GM19463 (cell line): ENCODE results near the gene BECN2.
"Not testable (repeated sequence)": the region's sequence is repeated elsewhere in the genome, so short reads cannot be mapped to it uniquely, and the experiment has no call there.

Experiments used
- ATAC-seq: cut with Tn5 transposase; IDR thresholded peaks from one replicate; pipeline ENCODE4 v1.9.1; 2021; ENCODE audit warnings: mild to moderate bottlenecking, moderate library complexity; ENCODE audit not compliant: unreplicated experiment

BECN2 gene

GRCh38 chr1:241976229-241976628, 18.7 kb downstream of the BECN2 start:
- no peak for ATAC-seq

GRCh38 chr1:241979071-241979470, 21.5 kb downstream of the BECN2 start:
- ATAC-seq: no peak

- no peak for ATAC-seq
Measured at GRCh38 chr1:241979926-241980325, 22.4 kb downstream of the BECN2 start.

- ATAC-seq: no peak
Measured at GRCh38 chr1:241985787-241986186, 28.2 kb downstream of the BECN2 start.

GRCh38 chr1:241988389-241988930, 30.9 kb downstream of the BECN2 start:
- ATAC-seq: not testable (repeated sequence)

GRCh38 chr1:241990040-241990439, 32.5 kb downstream of the BECN2 start:
- no peak for ATAC-seq

- ATAC-seq: no peak
Measured at GRCh38 chr1:241992734-241993133, 35.2 kb downstream of the BECN2 start.

- no peak for ATAC-seq
Measured at GRCh38 chr1:241994171-241994570, 36.6 kb downstream of the BECN2 start.

- ATAC-seq: no peak
Measured at GRCh38 chr1:241997401-241997998, 39.9 kb downstream of the BECN2 start.

GRCh38 chr1:241998412-241998921, 40.9 kb downstream of the BECN2 start:
- ATAC-seq: peak; percentile 86

GRCh38 chr1:241999026-241999425, 41.5 kb downstream of the BECN2 start, which contains the start of gene MAP1LC3C:
Gene MAP1LC3C, minus strand, starts transcription at chr1:241999098. Its CDS starts 90 bp downstream, at chr1:241999008.
- no peak for ATAC-seq

- no peak for ATAC-seq
Measured at GRCh38 chr1:242000434-242000833, 42.9 kb downstream of the BECN2 start.

GRCh38 chr1:242002072-242002471, 44.5 kb downstream of the BECN2 start:
- no peak for ATAC-seq

- no peak for ATAC-seq
Measured at GRCh38 chr1:242002510-242002909, 44.9 kb downstream of the BECN2 start.

- no peak for ATAC-seq
Measured at GRCh38 chr1:242004751-242005495, 47.4 kb downstream of the BECN2 start.

GRCh38 chr1:242005866-242006535, 48.4 kb downstream of the BECN2 start:
- no peak for ATAC-seq

- no peak for ATAC-seq
Measured at GRCh38 chr1:242006976-242007375, 49.4 kb downstream of the BECN2 start.
